NCI-H1048 (cell line): Measurements from ENCODE around the gene RMC1.
"Not testable (repeated sequence)": the region's sequence is repeated elsewhere in the genome, so short reads cannot be mapped to it uniquely, and the experiment has no call there.

Experiments used
- DNase-seq: peaks from one replicate; lab custom pipeline; 2025; lab: John Stamatoyannopoulos, UW

The RMC1 gene

DNA sequence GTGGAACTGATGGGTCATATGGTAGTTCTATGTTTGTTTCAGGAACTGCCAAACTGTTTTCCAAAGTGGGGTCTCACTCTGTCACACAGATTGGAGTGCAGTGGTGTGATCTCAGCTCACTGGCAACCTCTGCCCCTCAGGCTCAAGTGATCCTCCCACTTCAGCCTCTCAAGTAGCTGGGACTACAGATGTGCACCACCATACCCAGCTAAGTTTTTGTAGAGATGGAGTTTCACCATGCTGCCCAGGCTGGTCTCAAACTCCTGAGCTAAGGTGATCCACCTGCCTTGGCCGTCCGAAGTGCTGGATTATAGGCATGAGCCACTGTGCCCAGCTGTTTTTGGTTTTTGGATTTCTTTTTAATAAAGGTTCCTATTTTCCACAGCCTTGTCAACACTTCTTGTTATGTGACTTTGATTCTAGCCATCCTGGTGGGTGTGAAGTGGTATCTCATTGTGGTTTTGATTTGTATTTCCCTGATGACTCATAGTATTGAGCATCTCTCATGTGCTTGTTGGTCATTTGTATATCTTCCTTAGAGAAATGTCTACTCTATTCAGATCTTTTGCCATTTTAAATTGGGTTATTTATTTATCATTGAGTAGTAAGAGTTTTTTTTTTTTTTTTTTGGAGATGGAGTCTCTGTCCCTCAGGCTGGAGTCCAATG is 60.2 kb downstream of the RMC1 start:
- no peak for DNase-seq

DNA sequence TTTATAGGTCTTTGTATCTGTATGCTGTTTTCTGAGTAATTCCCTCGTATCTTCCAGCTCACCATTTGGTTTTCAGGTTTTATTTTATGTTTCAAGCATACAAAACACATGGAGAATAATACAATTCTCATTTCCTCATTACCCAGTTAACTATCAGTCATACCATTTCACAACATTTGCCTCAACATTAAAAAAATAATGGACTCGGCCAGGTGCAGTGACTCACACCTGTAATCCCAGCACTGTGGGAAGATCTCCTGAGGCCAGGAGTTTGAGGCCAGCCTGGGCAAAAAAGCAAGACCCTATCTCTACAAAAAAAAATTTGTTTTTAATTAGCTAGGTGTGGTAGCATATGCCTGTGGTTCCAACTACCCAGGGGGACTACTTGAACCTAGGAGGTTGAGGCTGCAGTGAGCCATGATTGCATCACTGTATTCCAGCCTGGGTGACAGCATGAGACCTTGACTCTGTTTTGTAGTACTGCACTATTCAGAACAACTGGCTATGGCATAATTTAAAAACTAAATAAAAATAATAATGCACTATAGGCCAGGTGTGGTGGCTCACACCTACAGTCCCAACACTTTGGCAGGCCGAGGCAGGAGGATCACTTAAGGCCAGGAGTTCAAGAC is 62.7 kb downstream of the RMC1 start:
- no peak for DNase-seq

DNA sequence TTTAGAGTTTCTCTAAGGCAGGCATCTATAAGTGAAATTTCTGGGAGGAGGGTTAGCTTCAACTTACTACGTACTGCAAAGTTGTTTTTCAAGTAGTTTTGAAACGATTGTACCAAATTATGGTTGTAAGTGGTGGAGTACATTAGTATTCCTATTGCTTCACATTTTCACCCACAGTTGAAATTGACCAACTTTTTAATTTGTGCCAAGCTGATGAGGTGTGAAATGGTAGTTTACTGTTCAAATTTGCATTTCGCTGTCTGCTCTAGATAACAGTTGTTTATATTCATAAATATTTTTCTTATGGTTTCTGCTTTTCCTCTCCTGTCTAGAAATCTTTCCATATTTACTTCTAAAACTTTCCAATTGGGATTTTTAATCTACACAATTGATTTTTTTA is 64.4 kb downstream of the RMC1 start:
- no peak for DNase-seq

DNA sequence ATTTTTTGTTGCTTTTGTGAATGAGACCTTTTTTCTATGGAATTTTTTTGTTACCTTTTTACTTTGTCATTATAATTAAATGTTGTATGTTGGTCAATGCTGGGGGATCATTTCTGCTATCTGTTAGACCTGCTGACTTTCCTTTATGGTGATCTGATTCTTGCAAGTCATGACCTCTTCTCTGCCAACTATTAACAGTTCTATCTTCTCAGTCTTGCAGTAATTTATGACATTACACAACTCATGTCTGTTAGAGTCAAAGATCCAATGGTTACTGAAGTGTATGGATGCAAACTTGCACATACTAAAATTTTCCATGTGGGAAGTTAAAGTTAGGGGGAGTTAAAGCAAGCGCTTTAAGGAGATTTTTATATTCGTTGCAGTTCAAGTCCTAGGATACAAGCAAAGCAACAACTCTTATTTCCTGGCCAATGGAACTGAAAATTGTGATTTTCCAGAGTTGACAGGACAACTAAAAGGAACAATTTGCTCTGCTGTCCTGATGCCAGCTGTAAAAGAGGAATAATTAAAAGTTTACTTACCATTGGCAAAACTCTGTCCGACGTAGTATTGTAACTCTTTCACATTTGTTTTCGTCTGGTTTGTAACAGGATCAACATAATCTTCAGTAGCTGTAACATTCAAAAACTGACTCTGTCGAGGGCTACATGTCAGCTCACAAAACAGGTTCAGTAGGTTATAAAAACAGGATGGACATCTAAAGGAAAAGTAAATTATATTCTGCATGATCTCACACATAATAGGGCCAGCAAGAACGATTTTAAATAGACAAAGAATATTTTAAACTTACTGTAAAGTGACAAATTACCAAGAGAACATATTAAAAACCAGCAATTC is 65.2 kb downstream of the RMC1 start:
- no peak for DNase-seq

DNA sequence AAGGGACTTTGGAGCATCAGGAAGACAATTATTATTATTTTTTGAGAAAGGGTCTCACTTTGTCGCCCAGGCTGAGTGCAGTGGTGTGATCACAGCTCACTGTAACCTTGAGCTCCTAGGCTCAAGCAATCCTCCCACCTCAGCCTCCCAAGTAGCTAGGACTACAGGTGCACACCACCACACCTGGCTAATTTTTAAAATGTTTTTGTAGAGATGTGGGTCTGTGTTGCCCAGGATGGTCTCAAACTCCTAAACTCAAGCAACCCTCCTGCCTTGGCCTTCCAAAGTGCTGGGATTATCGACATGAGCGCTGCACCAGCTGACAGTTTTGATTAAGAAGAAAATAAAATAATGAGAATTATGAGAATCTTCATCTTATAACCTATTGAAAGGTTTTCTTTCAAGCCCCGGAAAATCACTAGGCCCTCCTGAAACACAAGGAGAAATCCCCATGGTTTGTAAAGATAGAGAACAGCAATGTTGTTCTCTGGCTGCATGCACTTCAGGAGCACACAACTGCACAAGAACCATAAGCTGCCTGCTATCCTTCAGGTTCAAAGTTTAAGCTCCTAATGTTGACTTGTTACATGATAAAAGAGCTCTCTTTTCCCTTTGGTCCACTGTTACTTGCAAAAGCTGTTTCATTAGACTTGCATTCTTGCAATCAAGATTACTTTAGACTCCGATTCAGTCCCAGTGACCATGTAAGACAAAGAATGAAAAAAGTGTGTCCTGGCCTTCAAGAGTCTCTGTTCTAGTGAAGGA is 66.2 kb downstream of the RMC1 start:
- DNase-seq = no peak

DNA sequence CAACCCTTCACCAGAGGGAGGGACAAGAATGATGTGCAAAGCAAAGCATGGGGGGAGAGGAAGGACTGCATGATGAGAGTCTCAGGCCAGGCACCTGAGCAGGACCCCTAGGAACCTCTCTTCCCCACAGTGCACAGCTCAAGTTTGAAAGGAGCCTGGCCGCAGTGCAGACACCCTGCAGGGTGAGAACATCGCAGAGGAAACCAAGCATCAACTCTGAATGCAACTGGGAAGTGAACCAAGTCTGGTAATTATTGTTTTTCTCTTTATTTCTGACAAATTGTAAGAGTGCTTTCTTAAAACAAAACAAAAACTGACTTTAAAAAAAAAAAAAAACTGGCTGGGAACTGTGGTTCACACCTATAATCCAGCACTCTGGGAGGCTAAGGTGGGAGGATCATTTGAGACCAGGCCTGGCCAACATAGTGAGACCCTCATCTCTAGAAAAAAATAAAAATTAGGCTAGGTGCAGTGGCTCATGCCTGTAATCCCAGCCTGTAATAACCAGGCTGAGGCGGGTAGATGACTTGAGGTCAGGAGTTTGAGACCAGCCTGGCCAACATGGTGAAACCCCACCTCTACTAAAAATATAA is 67.7 kb downstream of the RMC1 start:
- DNase-seq = no peak

DNA sequence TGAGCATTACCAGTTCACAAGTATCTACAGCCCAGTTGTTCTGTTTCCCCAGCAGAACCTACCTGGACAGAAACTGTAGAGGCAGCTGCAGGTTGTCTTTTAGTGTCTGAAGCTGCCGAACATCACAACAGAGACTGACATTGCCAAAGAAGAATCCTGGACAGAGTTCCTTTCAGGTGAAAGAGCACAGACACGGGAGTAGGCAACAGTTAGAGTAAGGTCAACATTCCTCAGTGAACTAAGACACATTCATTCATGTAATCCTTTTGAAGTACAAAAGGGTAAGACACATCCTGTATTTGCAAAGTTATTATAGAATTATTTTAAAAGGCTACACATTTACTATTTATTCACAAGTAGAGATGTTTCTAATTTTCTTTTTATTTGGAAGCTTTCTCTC is 68.7 kb downstream of the RMC1 start:
- DNase-seq = no peak

DNA sequence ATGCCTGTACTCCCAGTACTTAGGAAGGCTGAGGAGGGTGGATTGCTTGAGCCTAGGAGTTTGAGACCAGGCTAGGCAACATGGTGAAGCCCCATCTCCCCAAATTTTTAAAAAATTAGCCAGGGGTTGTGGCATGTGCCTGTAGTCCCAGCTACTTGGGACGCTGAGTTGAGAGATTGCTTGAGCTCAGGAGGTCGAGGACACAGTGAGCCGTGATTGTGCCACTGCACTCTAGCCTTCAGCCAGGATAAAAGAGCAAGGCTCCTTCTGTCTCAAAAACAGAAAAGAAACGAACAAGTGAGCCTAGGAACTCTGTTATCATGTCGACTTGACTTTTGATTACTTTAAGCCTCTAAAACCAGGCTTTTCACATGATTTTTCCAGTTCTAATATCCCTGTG is 69.3 kb downstream of the RMC1 start:
- DNase-seq = no peak

DNA sequence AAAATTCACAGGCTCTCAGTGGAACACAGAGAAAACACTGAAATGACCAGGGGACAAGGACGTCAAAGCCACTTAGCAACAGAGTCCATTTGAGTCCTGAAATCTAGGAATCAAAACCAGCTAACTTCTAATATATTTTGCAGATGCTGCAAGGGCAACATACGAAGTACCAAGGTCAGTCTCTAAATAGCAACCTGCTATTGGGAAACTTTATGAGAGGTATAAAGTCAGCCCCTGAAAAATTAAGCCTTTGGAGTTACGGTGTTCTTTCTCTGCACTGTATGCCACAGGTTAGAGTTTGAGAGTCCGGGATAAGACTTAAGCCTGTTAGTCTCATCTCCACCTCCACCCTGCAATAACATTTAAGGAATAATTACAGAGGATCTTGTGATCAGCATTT is 69.7 kb downstream of the RMC1 start:
- DNase-seq = no peak

DNA sequence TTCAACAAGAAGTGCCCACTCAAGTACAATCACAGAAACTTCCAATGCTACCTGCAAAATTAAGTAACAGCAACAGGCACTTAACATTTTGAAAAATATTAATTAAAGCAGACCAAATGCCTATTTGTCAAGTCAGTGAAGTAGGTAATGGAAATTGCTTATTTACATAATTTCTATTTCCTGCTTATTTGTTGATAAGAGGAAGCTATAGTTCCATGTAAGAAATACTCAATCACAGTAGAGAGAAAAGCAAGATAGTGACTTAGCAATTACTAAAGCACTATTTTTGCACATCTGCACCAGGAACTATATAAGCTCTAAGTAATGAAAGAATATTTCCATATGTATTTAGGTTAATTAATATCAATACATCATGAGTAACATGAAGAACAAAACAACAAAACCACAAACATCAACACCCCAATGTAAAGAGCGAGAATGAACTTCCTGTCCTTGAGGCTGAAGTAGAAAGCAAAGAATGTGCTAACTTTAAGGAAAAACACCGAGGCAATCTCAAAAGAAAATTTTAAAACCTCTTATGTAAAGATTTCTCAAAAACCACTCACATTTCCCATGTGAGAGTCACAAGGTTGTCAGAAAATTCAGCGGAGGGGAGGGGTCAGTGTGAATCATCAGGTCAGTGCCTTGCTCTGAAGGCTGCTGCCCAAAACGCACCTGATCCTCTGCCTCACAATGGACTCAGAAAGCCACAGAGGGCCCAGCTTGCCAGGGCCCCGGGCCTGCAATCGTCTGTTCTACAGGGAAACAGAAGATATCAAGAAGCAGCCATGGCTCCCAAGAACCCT is 70.5 kb downstream of the RMC1 start:
- no peak for DNase-seq

DNA sequence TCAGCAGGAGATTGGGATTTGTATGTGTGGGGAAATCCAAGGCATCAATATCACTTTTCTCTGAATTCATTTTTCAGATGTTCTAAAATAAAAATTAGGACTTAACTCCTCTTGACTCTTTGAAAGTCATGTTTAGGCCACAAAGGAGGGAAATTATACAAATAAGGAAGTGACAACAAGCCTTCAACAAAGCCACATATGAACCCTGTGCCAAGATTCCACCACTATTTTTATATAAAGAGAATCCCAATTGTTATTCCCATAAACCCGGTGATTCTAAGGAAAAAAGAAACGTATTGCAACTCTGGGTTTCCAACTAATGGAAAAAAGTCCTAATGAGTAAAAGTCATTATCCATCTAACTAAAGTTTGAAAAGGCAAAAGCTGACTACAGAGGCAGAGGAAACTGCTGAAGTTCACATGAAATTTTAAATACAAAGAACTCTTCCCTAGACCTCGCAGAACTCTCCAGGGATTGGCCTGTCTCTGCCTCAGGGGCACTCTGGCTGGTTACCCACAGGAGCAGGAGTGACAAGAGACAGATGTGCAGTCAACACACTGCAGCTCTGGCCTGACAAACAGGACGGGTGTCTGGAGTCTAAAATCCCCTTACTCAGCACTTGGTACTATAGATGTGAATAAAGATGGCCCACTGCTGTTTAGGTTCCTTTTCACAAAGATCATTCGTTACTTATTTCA is 71.4 kb downstream of the RMC1 start:
- DNase-seq = no peak

DNA sequence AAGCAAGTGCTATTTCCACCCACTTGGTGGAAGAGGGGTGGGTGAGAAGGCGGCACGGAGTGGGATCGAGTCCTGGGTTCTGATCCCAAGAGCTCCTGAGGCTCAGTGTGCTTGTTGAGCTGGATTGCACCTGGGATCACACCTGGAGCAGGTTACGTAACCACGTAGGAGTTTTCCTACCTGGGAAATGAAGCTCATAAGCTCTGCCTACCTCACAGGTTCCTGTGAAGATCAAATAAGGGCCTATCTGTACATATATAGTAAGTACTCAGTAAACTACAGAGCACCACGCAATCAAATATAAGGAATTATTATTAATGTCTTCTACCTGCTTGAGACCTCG is 72.0 kb downstream of the RMC1 start:
- DNase-seq = no peak

DNA sequence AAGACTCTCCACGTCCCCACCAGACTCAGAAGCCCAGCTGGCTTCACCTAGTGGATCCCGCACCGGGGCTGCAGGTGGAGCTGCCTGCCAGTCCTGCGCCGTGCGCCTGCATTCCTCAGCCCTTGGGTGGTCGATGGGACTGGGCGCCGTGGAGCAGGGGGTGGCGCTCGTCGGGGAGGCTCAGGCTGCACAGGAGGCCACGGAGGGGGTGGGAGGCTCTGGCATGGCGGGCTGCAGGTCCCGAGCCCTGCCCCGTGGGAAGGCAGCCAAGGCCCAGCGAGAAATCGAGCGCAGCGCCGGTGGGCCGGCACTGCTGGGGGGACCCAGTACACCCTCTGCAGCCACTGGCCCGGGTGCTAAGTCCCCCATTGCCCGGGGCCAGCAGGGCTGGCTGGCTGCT is 74.2 kb downstream of the RMC1 start:
- DNase-seq = not testable (repeated sequence)

DNA sequence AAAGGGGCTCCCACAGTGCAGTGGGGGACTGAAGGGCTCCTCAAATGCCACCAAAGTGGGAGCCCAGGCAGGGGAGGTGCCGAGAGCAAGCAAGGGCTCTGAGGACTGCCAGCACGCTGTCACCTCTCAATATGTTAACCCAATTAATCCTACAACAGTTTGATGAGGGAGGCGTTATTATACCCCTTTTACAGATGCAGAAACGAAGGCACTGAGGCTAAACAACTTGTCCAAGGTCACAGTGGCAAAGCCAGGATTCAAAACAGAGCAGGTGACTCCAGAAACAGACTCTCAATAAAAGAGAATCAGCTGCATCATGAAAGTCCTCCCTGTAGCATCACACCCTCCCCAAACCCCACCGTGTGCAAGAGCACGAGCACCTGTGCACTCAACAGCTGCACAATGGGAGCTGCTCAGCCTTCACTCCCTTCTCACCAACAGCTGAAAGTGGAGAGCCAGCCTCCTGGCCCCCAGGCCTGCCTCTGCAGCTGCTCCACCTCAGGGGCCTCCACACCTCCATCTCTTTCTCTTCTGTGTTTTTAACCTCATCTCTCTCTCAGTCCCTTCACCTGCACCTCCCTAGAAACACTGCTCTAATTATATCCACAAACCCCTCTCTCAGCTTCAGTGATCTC is 74.9 kb downstream of the RMC1 start:
- DNase-seq = no peak

DNA sequence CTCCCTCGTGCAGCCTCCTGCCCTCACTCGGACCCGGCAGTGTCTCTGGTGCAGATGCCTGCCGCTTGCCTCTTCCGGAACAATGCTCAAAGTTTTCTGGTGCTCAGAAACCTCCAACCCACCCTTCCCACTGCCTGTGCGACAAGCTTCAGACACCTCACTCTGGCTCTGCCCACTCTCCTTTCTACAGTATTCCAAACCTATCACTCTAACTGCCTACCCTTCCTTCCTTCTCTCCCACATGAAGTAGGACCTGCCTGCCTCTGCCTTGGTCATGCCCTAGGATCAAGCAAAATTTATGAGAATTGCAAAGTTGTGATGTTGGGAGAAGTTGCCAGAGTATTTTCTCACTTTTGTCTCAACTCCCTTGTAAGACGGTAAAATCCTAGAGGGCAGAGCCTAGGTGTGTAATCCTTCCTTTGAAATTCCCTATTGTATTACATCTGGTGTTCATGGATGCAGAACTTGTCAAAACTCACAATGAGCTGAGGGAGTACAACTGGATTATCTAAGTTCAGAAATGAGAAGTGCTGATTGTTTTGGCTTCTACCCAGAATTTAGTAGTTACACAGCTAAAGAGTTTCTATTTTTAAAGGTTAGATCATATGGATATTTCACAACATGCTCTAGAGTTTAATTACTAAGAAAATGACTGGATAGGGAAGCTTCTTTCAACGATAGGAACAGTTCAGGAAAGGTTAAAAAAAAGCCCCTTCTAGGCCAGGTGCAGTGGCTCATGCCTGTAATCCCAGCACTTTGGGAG is 75.8 kb downstream of the RMC1 start:
- no peak for DNase-seq

DNA sequence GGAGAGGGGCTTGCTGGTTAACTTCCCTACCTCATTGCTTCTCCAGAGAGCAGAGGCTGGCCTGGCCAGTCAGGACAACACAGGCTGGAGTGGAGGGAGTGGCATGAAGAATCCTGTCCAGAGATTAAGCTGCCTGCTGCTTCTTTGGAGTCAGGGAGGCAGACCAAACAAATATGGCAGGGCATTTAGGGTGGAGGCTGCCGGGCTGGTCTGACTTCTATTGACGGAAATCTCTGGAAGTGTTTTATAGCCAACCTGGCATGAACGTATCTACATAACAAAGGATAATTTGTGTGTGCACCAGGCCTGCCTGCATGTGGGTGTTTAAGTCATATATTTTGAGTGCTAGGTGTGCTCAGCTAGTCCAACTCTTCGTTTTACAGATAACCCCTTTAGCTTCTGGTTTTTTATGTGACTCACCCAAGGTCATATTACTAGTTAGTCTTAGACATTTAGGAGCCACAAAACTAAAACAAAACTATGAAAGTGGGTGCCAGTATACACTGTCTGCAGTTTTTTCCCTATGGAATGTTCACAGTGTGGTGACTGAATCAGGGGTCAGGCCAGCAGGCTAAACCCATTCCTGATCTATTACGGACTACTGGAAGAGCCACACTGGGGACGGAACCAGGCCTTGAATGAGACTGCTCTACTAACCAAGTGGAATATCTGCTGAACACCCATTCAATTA is 77.5 kb downstream of the RMC1 start:
- no peak for DNase-seq
